AG04450 (cell line): ENCODE measurements around the gene CPSF4. TPM values are rescaled to one million over a fixed set of nuclear protein-coding genes. Genes with fewer than 3 reads are reported as not detected.

Source experiments
- CTCF ChIA-PET: fragments of 300-600, 350-600 bp; formaldehyde crosslinking; extraction: SDS; loops from one replicate; lab custom pipeline; 2022; ENCODE audit warnings: antibody characterized with exemption, inconsistent platforms; lab: Charles Lee
- POLR2A ChIA-PET: fragments of 350-600 bp; formaldehyde crosslinking; extraction: SDS; loops from one replicate; lab custom pipeline; 2021; ENCODE audit warnings: antibody characterized with exemption, inconsistent platforms; lab: Yijun Ruan, JAX
- DNase-seq: peaks from one replicate; pipeline ENCODE4 v3.0.0-alpha.2; 2011; ENCODE audit warnings: low read depth, low spot score
- H3K27ac ChIP-seq: one replicate; pipeline ENCODE4 v1.5.1; 2012; ENCODE audit warnings: low read depth, low read length, control low read depth
- H3K27me3 ChIP-seq: one replicate; pipeline ENCODE4 v1.6.0; 2012; ENCODE audit warnings: low read length; ENCODE audit not compliant: control insufficient read depth, insufficient read depth
- H3K4me3 ChIP-seq: 2 replicates; pipeline ENCODE4 v1.5.1; 2011; ENCODE audit warnings: mild to moderate bottlenecking, low read depth, low read length, control low read depth
- H3K9me3 ChIP-seq: 2 replicates; pipeline ENCODE4 v1.5.1; 2012; ENCODE audit warnings: low read length; ENCODE audit not compliant: control insufficient read depth, insufficient read depth
- CTCF ChIP-seq: IDR thresholded peaks from 2 replicates; pipeline ENCODE4 v1.5.1; 2011; ENCODE audit warnings: low read depth, low read length, control low read depth, inconsistent platforms
- polyA plus RNA-seq: library from polyadenylated mRNA; depleted of rRNA; stranded (reverse); fragments of >200 nt; gene quantifications from 2 replicates; pipeline ENCODE4 v1.2.3, GENCODE V29; 2011

CPSF4 gene
- polyA plus RNA-seq, 1 experiment = 27.6 TPM

- no peak for TF ChIP-seq CTCF
- Histone ChIP-seq H3K27ac (peak overlapping the region; percentile 95), H3K4me3 (peak overlapping the region; percentile 99), H3K27me3 (no peaks in the 10 kb centered on the region), H3K9me3 (no peaks in the 10 kb centered on the region)
- ChIA-PET POLR2A (interaction anchor here (0.8 to 1.9 kb wide), 7 partner anchors 8 to 429 kb away, joined by 3 to 12 read pairs (median 6); partner anchors contain the start of genes ARPC1A, CPSF4 and PTCD1), CTCF (interaction anchor here (1.1 kb wide), 1 partner anchor 8 kb away, joined by 3 read pairs; no protein-coding TSS in a partner anchor)
- no peak for DNase-seq
Measured at GRCh38 chr7:99407872-99408378, 30.8 kb upstream of the CPSF4 start.

DNA sequence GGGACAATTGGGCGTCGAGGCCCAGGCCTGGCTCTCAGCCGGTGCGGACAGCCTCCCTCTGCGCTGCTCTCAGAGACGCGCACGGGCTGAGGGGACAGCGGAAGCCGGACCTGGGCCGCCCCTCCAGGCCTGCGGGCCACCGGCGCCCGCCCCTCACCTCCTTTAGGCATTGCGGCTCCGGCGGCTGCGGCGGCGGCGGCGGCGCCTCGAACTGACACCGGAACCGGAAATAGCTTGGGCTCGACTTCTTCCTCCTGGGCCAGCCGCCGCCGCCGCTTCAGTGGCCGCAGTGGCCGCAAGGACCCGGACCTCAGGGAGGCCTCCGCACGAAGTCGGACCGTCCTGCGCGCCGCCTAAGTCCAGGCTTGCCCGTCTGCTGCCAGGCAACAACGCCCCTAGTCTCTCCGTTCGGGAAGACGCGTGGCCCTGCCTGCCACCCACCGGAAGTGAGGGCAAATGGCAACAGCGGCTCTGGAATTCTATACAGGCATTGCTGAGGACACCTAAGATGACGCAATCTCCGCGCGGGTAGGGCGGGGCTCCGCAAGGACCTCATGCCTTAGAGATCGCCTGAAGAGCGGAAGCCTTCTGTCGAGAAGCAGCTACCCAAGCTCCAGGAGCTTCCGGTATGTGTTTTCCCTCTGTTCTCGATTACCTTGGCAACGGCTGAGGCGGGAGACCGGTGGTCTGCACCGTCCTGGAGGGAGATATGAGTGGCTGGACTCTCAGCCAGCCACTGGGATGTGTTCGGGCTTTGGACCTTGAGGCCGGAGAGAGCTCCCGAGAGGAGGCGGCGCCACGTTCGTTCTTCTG, 30.2 kb upstream of the CPSF4 start, which contains the start of the genes BUD31 and PDAP1:
Gene BUD31, plus strand, starts transcription at position 591 of the 813 bp plus-strand sequence. CDS start 2,124 bp downstream, outside the sequence.
Gene PDAP1, minus strand, starts transcription at position 219 of the 813 bp plus-strand sequence. Its CDS starts 49 bp downstream, at position 170.
- peak; percentile 88 for DNase-seq
- no peaks in the 10 kb centered on the region for H3K9me3 ChIP-seq
- ChIA-PET CTCF (interaction anchor here (1.1 kb wide), 1 partner anchor 8 kb away, joined by 3 read pairs; no protein-coding TSS in a partner anchor), POLR2A (interaction anchor here (0.6 to 1.9 kb wide), 16 partner anchors 8 to 430 kb away, joined by 3 to 12 read pairs (median 5); partner anchors contain the start of genes ARPC1A, CPSF4, PTCD1 and ZNF789)
- no peak for TF ChIP-seq CTCF
- no peaks in the 10 kb centered on the region for H3K27me3 ChIP-seq
- H3K4me3 ChIP-seq = peak within 1 kb of the TSS; percentile 99
- H3K27ac ChIP-seq = peak within 1 kb of the TSS; percentile 99

DNA sequence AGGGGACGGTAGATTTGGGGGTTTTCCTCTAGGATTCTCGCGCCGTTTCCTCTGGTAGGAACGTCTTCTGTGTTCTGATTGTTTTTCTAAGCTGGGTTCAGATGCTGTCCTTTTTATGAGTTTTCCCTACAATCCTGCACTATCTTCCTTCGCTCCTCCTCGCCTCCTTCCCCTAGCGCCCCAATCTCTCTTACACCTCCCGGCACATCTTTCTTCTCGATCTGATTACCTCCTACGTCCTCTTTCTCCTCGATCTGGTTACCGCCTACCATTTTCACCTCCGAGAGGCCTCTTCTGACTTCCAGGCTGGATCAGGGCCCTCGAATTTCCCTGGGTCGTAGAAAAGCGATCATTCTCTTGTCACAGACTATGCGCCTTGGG, 29.6 kb upstream of the CPSF4 start:
- CTCF ChIA-PET = no interaction called here
- POLR2A ChIA-PET = interaction anchor here (0.6 to 1.9 kb wide), 15 partner anchors 9 to 306 kb away, joined by 3 to 12 read pairs (median 5); partner anchors contain the start of genes ARPC1A, CPSF4, PTCD1 and ZNF789
- Histone ChIP-seq H3K9me3 (no peaks in the 10 kb centered on the region), H3K27ac (peak overlapping the region; percentile 99), H3K27me3 (no peaks in the 10 kb centered on the region), H3K4me3 (peak overlapping the region; percentile 99)
- DNase-seq = no peak
- no peak for TF ChIP-seq CTCF

DNA sequence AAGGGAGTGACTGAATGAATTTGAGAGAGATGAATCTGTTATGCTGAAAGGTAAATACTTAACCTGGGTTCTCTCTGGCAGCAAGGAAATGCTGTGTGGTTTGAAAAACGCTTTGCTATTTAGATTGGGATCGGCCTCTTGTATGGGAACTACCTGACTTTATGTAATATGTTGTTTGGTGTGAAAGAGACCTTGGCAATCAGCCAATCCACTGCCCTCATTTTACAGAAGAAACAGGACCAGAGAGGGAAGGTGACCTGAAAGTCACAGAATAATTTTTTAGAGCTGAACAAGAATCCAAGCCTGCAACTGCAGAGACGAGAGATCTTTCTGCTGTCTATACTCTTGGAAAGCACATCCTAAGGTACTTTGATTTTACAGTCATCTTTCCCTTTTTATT, 28.9 kb upstream of the CPSF4 start:
- Histone ChIP-seq H3K27me3 (no peaks in the 10 kb centered on the region), H3K9me3 (no peaks in the 10 kb centered on the region), H3K4me3 (peak overlapping the region; percentile 99), H3K27ac (no peak overlapping the region)
- no peak for TF ChIP-seq CTCF
- no peak for DNase-seq
- ChIA-PET CTCF (no interaction called here), POLR2A (interaction anchor here (0.6 to 1.6 kb wide), 3 partner anchors 9 to 80 kb away, joined by 3 to 4 read pairs (median 3); no protein-coding TSS in a partner anchor)

DNA sequence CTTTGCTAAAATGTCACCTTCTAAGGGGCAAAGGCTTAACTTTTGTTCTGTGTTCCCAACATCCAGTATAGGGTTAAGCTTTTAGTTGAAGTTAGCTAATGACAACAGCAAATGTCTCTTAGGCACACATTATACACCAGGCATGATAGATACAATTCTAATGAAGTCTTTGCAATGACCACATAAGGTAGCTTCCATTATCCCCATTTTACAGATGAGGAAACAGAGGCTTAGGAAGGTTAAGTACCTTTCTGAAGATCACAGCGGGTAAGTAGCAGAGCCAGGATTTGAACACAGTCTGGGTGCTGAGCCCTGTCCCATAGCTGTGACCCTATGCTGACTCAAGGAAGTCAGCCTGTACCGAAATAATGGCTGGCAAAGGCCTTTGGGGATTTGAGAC, 28.1 kb upstream of the CPSF4 start:
- Histone ChIP-seq H3K9me3 (no peaks in the 10 kb centered on the region), H3K27me3 (no peaks in the 10 kb centered on the region), H3K4me3 (no peak overlapping the region), H3K27ac (no peak overlapping the region)
- POLR2A ChIA-PET = no interaction called here
- CTCF ChIA-PET = no interaction called here
- no peak for TF ChIP-seq CTCF
- no peak for DNase-seq
